C4-2B (cell line): ENCODE measurements around the gene RNF112.

Experiments used
- H3K27ac ChIP-seq: fragments of 450-650 bp; 2 replicates; pipeline ENCODE4 v1.5.1; 2017
- CTCF ChIP-seq: fragments of 450-650 bp; conservative IDR thresholded peaks from 2 replicates; pipeline ENCODE4 v1.5.1; 2017; ENCODE audit warnings: mild to moderate bottlenecking
- ZFX ChIP-seq: fragments of 450-650 bp; IDR thresholded peaks from 2 replicates; pipeline ENCODE4 v1.6.1; 2017

The RNF112 gene

DNA sequence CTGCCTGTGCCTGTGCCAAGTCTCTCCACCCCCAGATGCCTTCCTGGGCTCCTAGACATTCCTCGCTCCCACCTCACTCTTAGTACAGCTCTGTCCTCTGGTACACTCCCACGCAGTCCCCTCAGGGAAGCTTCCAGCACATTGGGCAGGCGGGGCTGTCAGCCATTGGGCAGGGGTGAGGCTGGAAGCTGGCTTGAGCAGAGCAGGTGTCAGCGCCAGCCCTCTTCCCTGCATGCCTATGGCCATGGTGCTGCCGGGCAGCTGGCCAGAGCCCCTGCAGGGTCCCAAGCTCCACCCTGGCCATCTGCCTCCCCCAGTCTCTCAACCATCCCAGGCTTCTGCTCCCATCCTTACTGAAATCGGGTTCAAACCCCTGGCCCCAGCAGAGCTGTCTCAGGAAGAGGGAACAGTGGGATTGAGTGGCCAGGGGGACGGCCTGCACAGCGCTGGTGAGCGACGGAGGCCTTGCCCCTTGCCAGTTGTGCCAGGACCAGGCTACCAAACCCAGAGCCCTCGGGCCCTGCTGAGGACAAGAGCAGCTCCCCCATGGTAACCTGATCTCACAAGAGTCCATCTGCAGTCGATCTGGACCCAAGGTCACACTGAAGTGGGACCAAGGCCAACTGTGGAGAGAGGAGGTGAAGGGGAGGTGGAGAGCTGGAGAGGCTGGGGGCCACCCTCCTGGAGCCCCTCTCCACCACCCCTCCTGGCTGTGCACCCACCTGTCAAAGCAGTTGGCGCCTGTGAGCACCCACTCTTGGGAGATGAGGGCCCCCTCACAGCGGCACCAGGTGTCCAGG, 46.1 kb upstream of the RNF112 start:
- no peak overlapping the region for H3K27ac ChIP-seq
- no peak for TF ChIP-seq ZFX
- TF ChIP-seq CTCF = no peak

GRCh38 chr17:19365499-19365817, 45.6 kb upstream of the RNF112 start:
- TF ChIP-seq ZFX (no peak), CTCF (no peak)
- no peak overlapping the region for H3K27ac ChIP-seq

GRCh38 chr17:19365833-19366636, 45.0 kb upstream of the RNF112 start:
- H3K27ac ChIP-seq = no peak overlapping the region
- no peak for TF ChIP-seq ZFX
- TF ChIP-seq CTCF = no peak

DNA sequence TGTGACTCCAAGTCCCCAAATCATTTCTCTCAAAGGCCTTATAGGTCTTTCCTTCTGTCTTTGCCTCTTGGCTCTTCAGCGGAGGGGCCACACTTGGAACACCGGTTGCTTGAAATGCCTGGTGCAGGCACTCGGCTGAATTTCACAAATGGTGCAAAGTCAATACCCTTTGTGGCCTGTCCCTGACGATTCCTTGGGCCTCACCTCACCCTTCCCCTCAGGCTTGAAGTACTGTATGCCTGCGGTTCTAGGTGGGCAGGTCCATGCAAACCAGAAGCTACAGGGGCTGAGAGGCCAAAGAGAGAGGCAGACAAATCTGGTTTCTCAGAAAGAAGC, 44.4 kb upstream of the RNF112 start:
- TF ChIP-seq CTCF = no peak
- no peak for TF ChIP-seq ZFX
- H3K27ac ChIP-seq = no peak overlapping the region

GRCh38 chr17:19368229-19368628, 42.8 kb upstream of the RNF112 start:
- TF ChIP-seq ZFX (no peak), CTCF (no peak)
- no peak overlapping the region for H3K27ac ChIP-seq

DNA sequence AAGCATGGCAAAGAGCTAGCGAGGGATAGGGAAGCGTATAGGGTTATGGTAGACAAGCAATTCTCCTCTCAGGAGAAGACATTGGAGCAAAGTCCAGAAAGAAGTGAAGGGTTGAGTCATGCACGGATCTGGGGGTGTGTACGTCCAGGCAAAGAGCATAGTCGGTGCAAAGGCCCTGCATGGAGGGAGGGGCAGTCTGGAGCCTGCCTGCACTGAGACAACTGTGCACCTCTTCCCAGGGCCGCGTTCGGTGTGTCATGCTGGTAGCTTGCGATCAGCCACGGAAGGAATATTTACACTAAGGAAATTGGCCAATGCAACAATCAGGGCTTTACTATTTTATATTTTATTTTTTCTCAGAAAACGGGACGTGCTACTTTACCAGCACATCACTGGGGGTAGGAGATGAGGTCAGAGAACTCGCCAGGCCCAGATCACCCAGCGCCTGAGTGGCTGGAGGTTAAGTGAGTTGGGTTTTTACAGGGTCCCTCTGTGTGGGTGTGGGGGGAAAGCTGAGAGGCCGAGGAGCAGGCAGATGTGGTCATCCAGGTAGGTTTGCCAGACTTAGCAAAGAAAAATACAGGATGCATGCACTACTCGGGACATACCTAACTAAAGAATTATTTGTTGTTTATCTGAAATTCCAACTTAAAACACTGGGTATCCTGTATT, 41.8 kb upstream of the RNF112 start:
- no peak overlapping the region for H3K27ac ChIP-seq
- TF ChIP-seq ZFX (no peak), CTCF (no peak)

- no peak overlapping the region for H3K27ac ChIP-seq
- TF ChIP-seq CTCF (no peak), ZFX (no peak)
Measured at GRCh38 chr17:19369846-19370492, 41.1 kb upstream of the RNF112 start.
